Measurements from ENCODE around the gene TRIM37. TPM values are rescaled to one million over a fixed set of nuclear protein-coding genes. Genes with fewer than 3 reads are reported as not detected.

TRIM37 gene
- total RNA-seq, 1 donor from 2014 or later = 24.8 TPM

- H3K4me1 Mint-ChIP-seq (ENCODE audit: unreplicated experiment) = no peaks in the 10 kb centered on the region
- peaks cover 6% of the 10 kb centered on the region for H3K36me3 Mint-ChIP-seq (ENCODE audit: low read depth, unreplicated experiment)
- no peak overlapping the region for H3K27ac Mint-ChIP-seq (ENCODE audit: unreplicated experiment)
- no peak for TF ChIP-seq CTCF (IDR thresholded peaks at IDR 0.05; ENCODE audit: unreplicated experiment)
- no peaks in the 10 kb centered on the region for H3K27me3 Mint-ChIP-seq (ENCODE audit: unreplicated experiment)
- H3K4me3 Mint-ChIP-seq (ENCODE audit: unreplicated experiment) = no peak overlapping the region
- H3K9me3 Mint-ChIP-seq (ENCODE audit: unreplicated experiment) = no peaks in the 10 kb centered on the region
- no peak for DNase-seq (ENCODE audit: low spot score)
These were observed 36.8 kb downstream of the TRIM37 start for GRCh38 chr17:59069856-59070255.

- DNase-seq (ENCODE audit: low spot score) = no peak
- Mint-ChIP-seq H3K27me3 (ENCODE audit: unreplicated experiment) (no peaks in the 10 kb centered on the region), H3K27ac (ENCODE audit: unreplicated experiment) (no peak overlapping the region), H3K4me1 (ENCODE audit: unreplicated experiment) (no peaks in the 10 kb centered on the region), H3K9me3 (ENCODE audit: unreplicated experiment) (no peaks in the 10 kb centered on the region), H3K4me3 (ENCODE audit: unreplicated experiment) (no peak overlapping the region), H3K36me3 (ENCODE audit: low read depth, unreplicated experiment) (peaks cover 6% of the 10 kb centered on the region)
- no peak for TF ChIP-seq CTCF (IDR thresholded peaks at IDR 0.05; ENCODE audit: unreplicated experiment)
These were observed 38.9 kb downstream of the TRIM37 start for GRCh38 chr17:59067756-59068155.

- no peaks in the 10 kb centered on the region for H3K9me3 Mint-ChIP-seq (ENCODE audit: unreplicated experiment)
- H3K27ac Mint-ChIP-seq (ENCODE audit: unreplicated experiment) = no peak overlapping the region
- H3K27me3 Mint-ChIP-seq (ENCODE audit: unreplicated experiment) = no peaks in the 10 kb centered on the region
- TF ChIP-seq CTCF (IDR thresholded peaks at IDR 0.05; ENCODE audit: unreplicated experiment) = no peak
- DNase-seq (ENCODE audit: low spot score) = no peak
- H3K36me3 Mint-ChIP-seq (ENCODE audit: low read depth, unreplicated experiment) = peaks cover 6% of the 10 kb centered on the region
- H3K4me3 Mint-ChIP-seq (ENCODE audit: unreplicated experiment) = no peak overlapping the region
- H3K4me1 Mint-ChIP-seq (ENCODE audit: unreplicated experiment) = no peaks in the 10 kb centered on the region
These were observed 39.3 kb downstream of the TRIM37 start for GRCh38 chr17:59067340-59067739.

GRCh38 chr17:59062509-59062908, 44.2 kb downstream of the TRIM37 start:
- H3K27ac Mint-ChIP-seq (ENCODE audit: unreplicated experiment) = no peak overlapping the region
- no peak overlapping the region for H3K4me3 Mint-ChIP-seq (ENCODE audit: unreplicated experiment)
- DNase-seq (ENCODE audit: low spot score) = no peak
- H3K27me3 Mint-ChIP-seq (ENCODE audit: unreplicated experiment) = no peaks in the 10 kb centered on the region
- TF ChIP-seq CTCF (IDR thresholded peaks at IDR 0.05; ENCODE audit: unreplicated experiment) = no peak
- H3K4me1 Mint-ChIP-seq (ENCODE audit: unreplicated experiment) = no peaks in the 10 kb centered on the region
- H3K36me3 Mint-ChIP-seq (ENCODE audit: low read depth, unreplicated experiment) = no peaks in the 10 kb centered on the region
- no peaks in the 10 kb centered on the region for H3K9me3 Mint-ChIP-seq (ENCODE audit: unreplicated experiment)

GRCh38 chr17:59056857-59057256, 49.8 kb downstream of the TRIM37 start:
- H3K9me3 Mint-ChIP-seq (ENCODE audit: unreplicated experiment) = no peaks in the 10 kb centered on the region
- no peak overlapping the region for H3K27ac Mint-ChIP-seq (ENCODE audit: unreplicated experiment)
- H3K27me3 Mint-ChIP-seq (ENCODE audit: unreplicated experiment) = no peaks in the 10 kb centered on the region
- H3K36me3 Mint-ChIP-seq (ENCODE audit: low read depth, unreplicated experiment) = no peaks in the 10 kb centered on the region
- DNase-seq (ENCODE audit: low spot score) = no peak
- TF ChIP-seq CTCF (IDR thresholded peaks at IDR 0.05; ENCODE audit: unreplicated experiment) = no peak
- H3K4me3 Mint-ChIP-seq (ENCODE audit: unreplicated experiment) = no peak overlapping the region
- H3K4me1 Mint-ChIP-seq (ENCODE audit: unreplicated experiment) = no peaks in the 10 kb centered on the region
